Sciatic nerve (tissue), 2 donors: ENCODE results near the gene AFG3L2. TPM values are rescaled to one million over a fixed set of nuclear protein-coding genes. Genes with fewer than 3 reads are reported as not detected.
"Not testable (repeated sequence)": the region's sequence is repeated elsewhere in the genome, so short reads cannot be mapped to it uniquely, and the experiment has no call there.

Experiments used
- ATAC-seq: fragments of 200-7000 bp; cut with Tn5 transposase; one replicate; pipeline ENCODE4 v1.9.1; 2020; ENCODE audit warnings: mild to moderate bottlenecking, moderate library complexity
- DNase-seq: peaks from one replicate; pipeline ENCODE4 v3.0.0-alpha.2; 2020; ENCODE audit warnings: low spot score
- intact Hi-C: fragments of 100-400 bp; cut with DNase I; formaldehyde crosslinking; loops from one replicate; pipeline ENCODE4 v1.14.2; 2022
- total RNA-seq: library from RNA; stranded (reverse); fragmentation: NEBNext Ultra II Directional; extraction: Animal tissue kit (Norgen Biotek cat#: 25700); gene quantifications from one replicate; pipeline ENCODE4 v1.2.1, GENCODE V29; 2021
- donor health status: DM: no; HTN: no; CAD: no.
- donor health status: DM: no; HTN: no; CAD: no.

AFG3L2 gene
- 38.8 TPM for total RNA-seq

GRCh38 chr18:12376754-12377555, at the start of gene AFG3L2:
TSS of gene AFG3L2 (minus strand) at chr18:12377227. CDS start at chr18:12377082, 145 bp downstream.
- peak; percentile 98 for ATAC-seq
- intact Hi-C loops, result no loop called here
- DNase-seq, result peak; percentile 100

GRCh38 chr18:12424252-12424651, 47.2 kb upstream of the AFG3L2 start:
- intact Hi-C loops, result no loop called here
- DNase-seq (no peak), ATAC-seq (no peak)

GRCh38 chr18:12423820-12424219, 46.8 kb upstream of the AFG3L2 start:
- ATAC-seq (no peak), DNase-seq (no peak)
- intact Hi-C loops, result no loop called here

- ATAC-seq (no peak), DNase-seq (no peak)
- intact Hi-C loops, result no loop called here
Observed at GRCh38 chr18:12423393-12423792, 46.4 kb upstream of the AFG3L2 start.

- no peak for ATAC-seq
- DNase-seq, result no peak
- intact Hi-C loops, result no loop called here
Observed at GRCh38 chr18:12422936-12423335, 45.9 kb upstream of the AFG3L2 start.

- intact Hi-C loops, result no loop called here
- DNase-seq (no peak), ATAC-seq (no peak)
Observed at GRCh38 chr18:12421732-12422131, 44.7 kb upstream of the AFG3L2 start.

- intact Hi-C loops, result no loop called here
- DNase-seq, result peak; percentile 67
- peak; percentile 54 for ATAC-seq
Observed at GRCh38 chr18:12420821-12421421, 43.9 kb upstream of the AFG3L2 start.

- ATAC-seq (no peak), DNase-seq (no peak)
- intact Hi-C loops, result no loop called here
Observed at GRCh38 chr18:12417687-12418086, 40.7 kb upstream of the AFG3L2 start.

GRCh38 chr18:12416098-12416729, 39.2 kb upstream of the AFG3L2 start:
- intact Hi-C loops, result no loop called here
- DNase-seq (no peak), ATAC-seq (no peak)

- intact Hi-C loops, result no loop called here
- DNase-seq, result no peak
Observed at GRCh38 chr18:12411456-12411855, 34.4 kb upstream of the AFG3L2 start.

GRCh38 chr18:12410747-12411146, 33.7 kb upstream of the AFG3L2 start:
- intact Hi-C loops, ATAC-seq, DNase-seq: not testable (repeated sequence)

More at GRCh38 chr18:12411456-12411855, 34.4 kb upstream of the AFG3L2 start:
- no peak for ATAC-seq

- intact Hi-C loops, result no loop called here
- ATAC-seq, result no peak
- no peak for DNase-seq
Observed at GRCh38 chr18:12410081-12410481, 33.1 kb upstream of the AFG3L2 start.

- intact Hi-C loops, result loop anchor here (10.0 kb wide), 1 partner anchor 1165 kb away; no protein-coding TSS in a partner anchor
- DNase-seq, result no peak
- no peak for ATAC-seq
Observed at GRCh38 chr18:12409469-12409868, 32.4 kb upstream of the AFG3L2 start.

- ATAC-seq, result peak; percentile 21
- peak; percentile 68 for DNase-seq
- intact Hi-C loops, result loop anchor here (10.0 kb wide), 1 partner anchor 1166 kb away; no protein-coding TSS in a partner anchor
Observed at GRCh38 chr18:12408247-12408869, 31.3 kb upstream of the AFG3L2 start.

- no peak for ATAC-seq
- intact Hi-C loops, result loop anchor here (10.0 kb wide), 1 partner anchor 1168 kb away; no protein-coding TSS in a partner anchor
- no peak for DNase-seq
Observed at GRCh38 chr18:12406371-12407111, 29.5 kb upstream of the AFG3L2 start.

- intact Hi-C loops, result loop anchor here (10.0 kb wide), 1 partner anchor 1170 kb away; no protein-coding TSS in a partner anchor
- ATAC-seq (no peak), DNase-seq (no peak)
Observed at GRCh38 chr18:12405066-12405465, 28.0 kb upstream of the AFG3L2 start.

- DNase-seq (no peak), ATAC-seq (no peak)
- intact Hi-C loops, result loop anchor here (10.0 kb wide), 1 partner anchor 1171 kb away; no protein-coding TSS in a partner anchor
Observed at GRCh38 chr18:12403601-12404506, 26.8 kb upstream of the AFG3L2 start.

GRCh38 chr18:12401881-12402280, 24.9 kb upstream of the AFG3L2 start:
- ATAC-seq (no peak), DNase-seq (no peak)
- intact Hi-C loops, result loop anchor here (10.0 kb wide), 1 partner anchor 1173 kb away; no protein-coding TSS in a partner anchor
